GM21528 (cell line): ENCODE results near the gene IFI27.

Experiments used
- ATAC-seq: cut with Tn5 transposase; IDR thresholded peaks from one replicate; pipeline ENCODE4 v1.9.1; 2021; ENCODE audit warnings: mild to moderate bottlenecking, moderate library complexity; ENCODE audit not compliant: unreplicated experiment, low FRiP score

The IFI27 gene

GRCh38 chr14:94101748-94102147 lies 8.8 kb upstream of the IFI27 start:
- no peak for ATAC-seq

DNA sequence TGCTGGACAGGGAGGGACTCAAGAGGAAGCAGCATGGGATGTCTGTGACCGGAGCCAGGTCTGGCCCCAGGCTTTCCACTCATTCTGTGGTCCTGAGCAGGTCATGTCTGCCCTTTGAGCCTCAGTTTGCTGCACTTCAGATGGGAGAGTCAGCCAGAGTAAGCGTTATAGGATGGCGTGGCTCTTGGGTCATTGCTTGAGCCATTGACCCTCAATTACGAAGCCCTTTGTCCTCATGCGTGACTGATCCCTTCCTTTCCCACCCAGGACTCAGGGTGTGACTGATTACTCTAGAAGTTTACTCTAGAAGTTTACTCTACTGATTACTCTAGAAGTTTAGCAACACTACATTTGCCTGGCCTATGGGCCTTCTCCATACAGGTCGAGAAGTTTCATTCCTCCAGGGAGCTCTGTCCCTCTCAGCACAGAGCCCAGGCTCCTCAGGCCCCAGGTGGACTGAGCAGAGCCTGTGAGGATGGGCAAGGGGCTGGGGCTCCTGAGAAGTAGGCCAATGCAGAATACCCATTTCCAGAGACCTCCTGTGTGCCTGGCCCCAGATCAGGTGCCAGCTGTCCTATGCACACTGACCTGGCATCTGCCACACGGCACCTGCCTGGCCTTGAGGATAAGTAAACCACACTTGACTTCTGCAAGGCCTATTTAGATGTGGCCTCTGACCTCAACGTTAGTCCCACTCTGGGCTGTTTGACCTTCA lies 7.6 kb upstream of the IFI27 start:
- ATAC-seq = no peak

DNA sequence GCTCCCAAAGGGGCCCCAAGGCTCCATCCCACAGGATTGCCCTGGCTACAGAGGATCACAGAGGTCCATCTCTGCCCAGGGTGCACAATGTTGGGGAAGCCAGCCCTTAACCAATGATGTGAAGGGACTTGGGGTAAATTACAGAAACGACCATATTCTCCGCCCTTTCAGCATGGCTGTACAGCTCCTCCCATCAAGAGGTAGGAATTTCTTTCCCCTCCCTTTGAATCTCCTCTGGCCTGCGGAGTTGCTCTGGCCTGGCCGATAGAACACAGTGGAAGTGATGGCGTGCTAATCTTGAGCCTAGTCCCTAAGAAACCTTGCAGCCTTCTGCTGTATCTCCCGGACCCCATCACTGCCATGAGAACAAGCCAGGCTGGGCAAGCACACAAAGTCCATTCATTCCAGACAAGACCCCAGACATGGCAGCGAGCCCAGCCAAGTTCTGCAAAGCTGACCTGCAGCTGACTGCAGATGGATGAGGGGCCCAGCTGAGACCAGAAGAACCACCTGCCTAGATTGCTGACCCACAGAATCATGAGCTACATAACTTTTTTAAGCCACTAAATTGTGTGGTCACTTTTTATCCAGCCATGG lies 6.9 kb upstream of the IFI27 start:
- no peak for ATAC-seq

GRCh38 chr14:94104731-94105130 lies 5.8 kb upstream of the IFI27 start:
- ATAC-seq = no peak

GRCh38 chr14:94109915-94110250 lies 653 bp upstream of the IFI27 start:
- ATAC-seq = no peak

- no peak for ATAC-seq
Measured at GRCh38 chr14:94111276-94112095, 950 bp downstream of the IFI27 start.

- ATAC-seq = no peak
Measured at GRCh38 chr14:94112513-94113063, 2.1 kb downstream of the IFI27 start.

DNA sequence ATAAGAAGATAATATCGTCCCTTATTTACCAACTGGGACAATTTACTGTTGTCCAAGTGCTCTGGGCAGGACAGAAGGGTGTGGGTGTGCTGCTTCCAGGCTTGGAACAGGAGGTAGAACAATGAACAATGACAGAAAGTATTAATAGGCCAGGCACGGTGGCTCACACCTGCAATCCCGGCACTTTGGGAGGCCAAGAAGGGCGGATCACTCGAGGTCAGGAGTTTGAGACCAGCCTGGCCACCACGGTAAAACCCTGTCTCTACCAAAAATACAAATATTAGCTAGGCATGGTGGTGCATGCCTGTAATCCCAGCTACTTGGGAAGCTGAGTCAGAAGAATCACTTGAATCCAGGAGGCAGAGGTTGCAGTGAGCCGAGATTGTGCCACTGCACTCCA lies 2.5 kb downstream of the IFI27 start:
- no peak for ATAC-seq

DNA sequence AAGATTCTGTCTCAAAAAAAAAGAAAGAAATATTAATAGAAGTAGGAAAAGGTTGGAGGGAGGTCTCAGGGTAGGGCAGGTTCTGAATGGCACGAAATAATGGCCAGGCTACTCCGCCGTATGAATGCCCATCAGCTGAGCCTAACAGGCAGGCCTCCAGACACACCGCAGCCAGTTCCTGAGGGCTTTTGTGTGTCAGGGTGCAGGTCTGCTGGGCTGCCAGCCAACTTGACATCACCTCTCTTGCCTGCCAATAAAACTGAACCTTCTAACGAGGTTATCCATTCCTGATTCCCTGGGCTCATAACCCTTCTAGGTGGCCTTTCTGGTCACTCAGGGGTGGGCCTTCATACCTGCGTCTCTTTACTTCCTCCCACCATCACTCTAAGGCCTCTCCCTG lies 3.0 kb downstream of the IFI27 start:
- ATAC-seq = no peak

GRCh38 chr14:94113908-94114588 lies 3.5 kb downstream of the IFI27 start:
- no peak for ATAC-seq

- ATAC-seq = no peak
Measured at GRCh38 chr14:94114589-94115057, 4.1 kb downstream of the IFI27 start.

DNA sequence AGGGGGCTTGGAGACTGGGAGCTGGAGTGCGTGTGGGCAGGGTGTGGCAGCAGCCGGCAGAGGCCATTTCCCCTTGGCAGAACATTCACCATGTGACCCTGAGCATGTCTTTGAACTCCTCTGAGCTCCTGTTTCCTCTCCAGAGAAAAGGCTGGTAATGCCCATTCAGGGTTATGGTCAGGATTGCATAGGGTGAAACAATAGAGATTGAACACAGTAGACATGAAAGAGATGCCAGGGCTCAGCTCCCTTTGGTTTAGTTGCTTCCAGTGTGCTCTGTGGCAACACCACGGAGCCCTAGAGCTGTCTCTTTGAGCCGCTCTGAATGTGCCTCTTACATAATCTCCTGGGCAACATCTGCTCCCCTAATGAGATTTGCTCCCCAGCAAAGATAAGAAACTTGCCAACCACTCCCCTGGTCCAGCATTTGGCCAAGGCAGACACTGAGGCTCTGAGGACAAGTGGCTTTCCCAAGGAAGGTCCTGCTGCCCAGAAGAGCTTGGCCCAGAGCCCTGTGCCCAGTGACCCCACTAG lies 4.6 kb downstream of the IFI27 start:
- ATAC-seq = no peak

DNA sequence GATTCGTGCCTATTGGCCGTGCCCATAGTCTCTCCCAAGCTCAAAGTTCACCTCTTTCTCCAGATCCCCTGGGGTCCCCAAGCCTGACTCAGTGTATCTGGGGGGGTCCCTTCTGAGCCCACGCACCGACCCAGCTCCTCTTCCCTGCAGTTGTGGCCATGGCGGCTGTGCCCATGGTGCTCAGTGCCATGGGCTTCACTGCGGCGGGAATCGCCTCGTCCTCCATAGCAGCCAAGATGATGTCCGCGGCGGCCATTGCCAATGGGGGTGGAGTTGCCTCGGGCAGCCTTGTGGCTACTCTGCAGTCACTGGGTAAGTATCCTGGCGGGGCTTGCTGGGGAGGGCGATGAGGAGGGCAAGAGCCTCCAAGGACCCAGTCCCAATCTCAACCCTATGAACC lies 5.1 kb downstream of the IFI27 start:
- ATAC-seq = no peak

DNA sequence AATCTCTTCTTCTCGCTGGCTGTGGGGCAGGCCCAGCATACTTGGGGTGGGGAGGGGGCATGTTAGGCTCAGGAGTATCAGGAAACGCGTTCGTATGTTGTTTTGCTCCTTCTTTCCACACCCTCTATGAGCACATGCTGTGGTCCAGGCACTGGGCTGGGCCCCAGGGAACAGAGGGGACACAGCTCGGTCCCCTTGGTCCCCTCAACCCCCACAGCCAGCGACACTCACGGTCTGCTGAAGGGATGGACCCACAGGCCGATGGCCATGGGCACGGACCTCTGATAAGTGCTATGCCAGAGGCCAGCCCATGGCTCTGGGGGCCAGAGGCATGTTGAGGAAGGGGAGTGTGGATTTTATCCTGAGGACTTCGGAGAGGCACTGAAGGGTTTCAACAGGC lies 6.2 kb downstream of the IFI27 start:
- ATAC-seq = no peak

GRCh38 chr14:94117856-94118255 lies 7.3 kb downstream of the IFI27 start:
- ATAC-seq = no peak

DNA sequence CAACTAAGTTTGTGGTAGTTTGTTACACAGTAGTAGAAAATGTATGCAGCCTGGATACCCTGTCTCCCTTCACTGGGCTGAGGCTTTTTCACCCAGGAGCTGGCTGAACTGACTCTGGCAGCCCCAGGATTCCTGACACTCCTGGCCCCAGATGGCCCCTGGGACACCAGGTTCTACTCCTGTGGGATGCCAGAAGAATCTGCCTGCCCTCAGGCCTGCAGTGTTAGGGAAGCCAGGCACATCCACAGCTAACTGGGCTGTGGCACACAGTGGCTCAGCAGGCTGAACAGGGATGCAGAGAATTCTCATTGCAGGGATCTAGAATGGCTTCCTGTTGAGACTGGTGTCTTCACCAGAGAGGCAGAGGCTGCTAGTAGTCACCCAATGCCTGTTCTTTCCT lies 8.5 kb downstream of the IFI27 start:
- no peak for ATAC-seq

DNA sequence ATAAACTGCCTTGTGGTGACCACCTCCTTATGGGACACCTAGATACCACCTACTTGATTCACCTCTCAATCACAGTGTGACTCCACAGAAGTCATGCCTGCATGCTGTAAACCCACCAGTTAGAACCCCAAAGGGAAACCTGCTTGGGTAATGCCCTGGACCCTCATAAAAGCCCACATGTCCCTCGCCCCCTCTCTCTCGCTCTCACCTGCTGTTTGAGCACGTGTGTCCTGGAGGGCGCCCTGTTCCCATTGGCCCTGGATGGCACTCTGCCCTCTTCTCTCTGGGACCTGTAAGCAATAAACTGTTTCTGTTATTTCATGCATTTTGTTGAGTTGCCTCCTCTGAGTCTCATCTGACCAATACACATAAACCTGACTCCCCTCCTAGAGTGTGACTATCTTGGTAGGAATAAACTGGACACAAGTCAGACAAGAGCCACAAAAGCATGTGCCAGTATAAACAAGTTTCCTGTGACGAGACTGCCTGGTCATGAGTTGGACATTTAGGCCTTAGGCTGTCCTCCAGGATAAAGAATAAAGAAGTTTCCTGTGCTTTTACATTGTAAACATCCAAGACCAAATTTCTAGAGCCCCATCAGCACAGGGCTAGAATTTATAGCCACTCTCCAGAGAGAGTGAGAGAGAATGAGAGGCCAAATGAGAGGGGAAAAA lies 10.3 kb downstream of the IFI27 start:
- ATAC-seq = no peak

- no peak for ATAC-seq
Measured at GRCh38 chr14:94121485-94121884, 10.9 kb downstream of the IFI27 start.

DNA sequence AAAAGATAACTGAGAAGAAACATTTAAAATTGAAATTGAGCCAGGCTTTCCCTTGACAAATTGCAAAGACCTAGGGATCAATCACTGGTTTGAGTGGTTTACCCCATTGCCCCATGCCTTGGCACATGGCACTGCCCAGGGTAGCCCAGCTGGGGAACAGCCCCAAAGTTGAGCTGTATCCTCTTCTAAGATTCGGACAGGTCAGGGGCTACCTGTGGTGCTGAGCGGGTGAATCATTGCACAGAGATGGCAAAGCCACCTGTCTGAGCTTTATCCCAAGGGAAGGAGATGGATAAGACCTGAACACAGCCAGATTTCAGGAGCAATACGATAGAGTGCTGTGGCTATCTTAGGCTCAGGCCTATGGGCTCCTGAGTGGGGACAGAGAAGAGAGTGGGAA lies 11.9 kb downstream of the IFI27 start:
- no peak for ATAC-seq

GRCh38 chr14:94123296-94123695 lies 12.8 kb downstream of the IFI27 start:
- no peak for ATAC-seq
